HG02759 (cell line): Measurements from ENCODE around the gene FOXO3.
"Not testable (repeated sequence)": the region's sequence is repeated elsewhere in the genome, so short reads cannot be mapped to it uniquely, and the experiment has no call there.

Source experiments
- ATAC-seq: cut with Tn5 transposase; IDR thresholded peaks from one replicate; pipeline ENCODE4 v1.9.1; 2021; ENCODE audit warnings: mild to moderate bottlenecking, moderate library complexity; ENCODE audit not compliant: unreplicated experiment

The FOXO3 gene

DNA sequence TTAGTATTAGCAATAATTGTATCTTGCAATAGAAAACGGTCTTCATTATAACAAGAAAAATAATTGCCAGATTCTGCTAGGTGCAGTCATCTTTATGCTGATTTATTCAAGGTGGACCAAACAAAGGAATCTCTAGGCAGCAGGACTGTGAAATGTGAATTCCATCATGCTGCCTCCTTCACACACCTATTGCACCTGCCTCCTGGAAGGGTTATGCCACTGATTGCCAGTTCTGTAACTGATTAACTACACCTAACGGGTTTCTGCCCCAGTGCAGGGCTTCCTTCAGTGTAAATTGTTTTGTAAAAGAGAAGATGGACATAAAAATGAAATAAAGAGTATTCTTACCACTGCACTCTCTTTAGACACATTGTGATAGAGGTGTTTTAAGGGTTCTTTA, 96.1 kb downstream of the FOXO3 start:
- ATAC-seq: no peak

DNA sequence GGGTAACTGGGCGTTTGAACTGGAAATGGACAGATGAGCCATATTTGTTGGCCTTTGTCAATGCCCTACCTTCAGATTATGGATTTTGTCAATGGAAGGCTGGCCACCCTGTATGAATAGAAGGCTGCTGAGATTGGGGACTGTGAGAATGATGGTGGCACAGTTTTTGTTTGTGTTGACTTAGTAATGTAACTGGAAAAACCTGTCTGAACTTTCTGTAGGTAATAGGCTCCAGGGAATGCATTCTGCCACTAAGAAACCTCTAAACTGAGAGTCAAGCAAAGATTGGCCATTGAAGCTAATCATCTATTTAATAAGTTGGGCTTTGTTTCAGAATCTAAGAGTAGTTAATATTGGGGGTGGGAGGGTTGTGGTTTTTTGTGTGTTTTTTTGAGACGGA, 97.5 kb downstream of the FOXO3 start:
- ATAC-seq: no peak

DNA sequence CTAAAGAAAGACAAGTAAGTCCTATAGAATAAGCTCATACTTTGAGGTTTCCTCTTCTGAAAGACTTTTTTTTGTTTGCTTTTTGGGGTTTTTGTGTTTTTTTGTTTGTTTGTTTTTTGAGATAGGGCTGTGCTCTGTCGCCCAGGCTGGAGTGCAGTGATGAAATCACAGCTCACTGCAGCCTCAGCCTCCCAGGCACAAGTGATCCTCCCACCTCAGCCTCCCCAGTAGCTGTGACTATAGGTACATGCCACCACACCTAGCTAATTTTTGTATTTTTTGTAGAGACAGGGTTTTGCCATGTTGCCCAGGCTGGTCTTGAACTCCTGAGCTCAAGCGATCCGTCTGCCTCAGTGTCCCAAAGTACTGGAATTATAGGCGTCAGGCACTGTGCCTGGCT, 98.1 kb downstream of the FOXO3 start:
- ATAC-seq: not testable (repeated sequence)

DNA sequence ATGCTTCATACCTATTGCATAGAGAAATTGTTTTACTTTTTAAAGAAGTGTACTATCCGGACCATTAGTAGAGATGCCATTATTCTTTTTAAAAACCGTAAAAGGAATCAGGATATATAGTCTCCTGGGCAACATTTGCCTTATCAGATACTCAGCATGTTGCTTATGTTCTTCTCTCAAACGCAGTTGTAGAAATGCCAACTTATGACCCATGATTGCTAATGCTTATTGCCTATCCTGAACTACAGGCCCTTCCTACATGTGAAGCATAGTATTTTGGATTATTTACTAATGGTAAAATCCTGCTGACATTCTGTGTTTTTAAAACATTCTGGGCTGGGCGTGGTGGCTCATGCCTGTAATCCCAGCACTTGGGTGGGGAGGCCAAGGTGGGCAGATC, 99.5 kb downstream of the FOXO3 start:
- ATAC-seq: no peak

DNA sequence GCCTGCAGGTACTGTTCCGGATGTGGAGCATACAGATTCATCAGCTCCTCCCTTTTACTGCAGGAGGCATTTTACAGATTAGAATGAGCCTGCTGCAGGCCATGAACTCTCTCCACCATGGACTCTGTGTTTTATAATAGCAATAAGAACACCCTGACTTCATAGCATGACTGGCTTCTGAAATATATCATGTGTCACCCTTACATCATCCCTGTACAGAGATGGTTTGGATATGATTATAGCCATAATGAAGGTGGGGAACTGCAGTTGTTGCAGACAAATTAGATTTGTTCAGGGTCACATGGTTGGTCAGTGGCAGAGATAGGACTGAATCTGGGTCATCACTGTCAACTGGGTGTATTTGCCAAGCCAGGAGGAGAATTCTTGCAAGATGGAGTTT, 100.7 kb downstream of the FOXO3 start:
- ATAC-seq: no peak

DNA sequence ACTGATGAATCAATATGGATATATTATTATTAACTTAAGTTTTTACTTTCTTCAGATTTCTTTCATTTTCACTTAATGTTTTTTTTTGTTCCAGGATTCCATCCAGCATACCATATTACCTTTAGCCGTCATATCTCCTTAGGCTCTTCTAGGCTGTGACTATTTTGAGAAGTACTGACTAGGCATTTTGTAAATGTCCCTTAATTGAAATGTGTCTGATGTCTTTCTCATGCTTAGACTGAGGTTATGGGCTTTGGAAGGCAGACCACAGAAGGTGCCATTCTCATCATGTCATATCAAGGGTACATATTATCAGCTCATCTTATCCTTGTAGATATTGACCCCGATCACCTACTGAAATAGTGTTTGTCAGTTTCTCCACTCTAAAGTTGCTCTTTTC, 101.3 kb downstream of the FOXO3 start:
- no peak for ATAC-seq

DNA sequence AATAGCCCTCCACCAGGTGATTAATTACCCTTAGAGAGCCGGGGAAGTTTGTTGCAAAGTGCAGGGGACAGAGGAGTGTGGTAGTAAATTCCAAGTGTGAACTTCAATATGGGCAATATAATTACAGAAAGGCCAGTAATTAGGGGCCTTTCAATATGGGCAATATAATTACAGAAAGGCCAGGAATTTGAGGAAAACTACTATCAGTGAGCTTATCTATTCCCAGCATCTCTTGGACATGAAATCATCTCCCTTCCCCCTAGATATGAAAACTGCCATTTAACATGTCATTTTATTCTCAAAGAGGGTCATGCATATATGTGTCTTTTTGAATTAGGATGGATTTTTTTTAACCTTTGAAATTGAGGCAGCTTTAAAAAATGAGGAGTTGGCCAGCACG, 102.0 kb downstream of the FOXO3 start:
- no peak for ATAC-seq

DNA sequence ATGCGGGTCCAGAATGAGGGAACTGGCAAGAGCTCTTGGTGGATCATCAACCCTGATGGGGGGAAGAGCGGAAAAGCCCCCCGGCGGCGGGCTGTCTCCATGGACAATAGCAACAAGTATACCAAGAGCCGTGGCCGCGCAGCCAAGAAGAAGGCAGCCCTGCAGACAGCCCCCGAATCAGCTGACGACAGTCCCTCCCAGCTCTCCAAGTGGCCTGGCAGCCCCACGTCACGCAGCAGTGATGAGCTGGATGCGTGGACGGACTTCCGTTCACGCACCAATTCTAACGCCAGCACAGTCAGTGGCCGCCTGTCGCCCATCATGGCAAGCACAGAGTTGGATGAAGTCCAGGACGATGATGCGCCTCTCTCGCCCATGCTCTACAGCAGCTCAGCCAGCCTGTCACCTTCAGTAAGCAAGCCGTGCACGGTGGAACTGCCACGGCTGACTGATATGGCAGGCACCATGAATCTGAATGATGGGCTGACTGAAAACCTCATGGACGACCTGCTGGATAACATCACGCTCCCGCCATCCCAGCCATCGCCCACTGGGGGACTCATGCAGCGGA, 102.9 kb downstream of the FOXO3 start:
- ATAC-seq: not testable (repeated sequence)

DNA sequence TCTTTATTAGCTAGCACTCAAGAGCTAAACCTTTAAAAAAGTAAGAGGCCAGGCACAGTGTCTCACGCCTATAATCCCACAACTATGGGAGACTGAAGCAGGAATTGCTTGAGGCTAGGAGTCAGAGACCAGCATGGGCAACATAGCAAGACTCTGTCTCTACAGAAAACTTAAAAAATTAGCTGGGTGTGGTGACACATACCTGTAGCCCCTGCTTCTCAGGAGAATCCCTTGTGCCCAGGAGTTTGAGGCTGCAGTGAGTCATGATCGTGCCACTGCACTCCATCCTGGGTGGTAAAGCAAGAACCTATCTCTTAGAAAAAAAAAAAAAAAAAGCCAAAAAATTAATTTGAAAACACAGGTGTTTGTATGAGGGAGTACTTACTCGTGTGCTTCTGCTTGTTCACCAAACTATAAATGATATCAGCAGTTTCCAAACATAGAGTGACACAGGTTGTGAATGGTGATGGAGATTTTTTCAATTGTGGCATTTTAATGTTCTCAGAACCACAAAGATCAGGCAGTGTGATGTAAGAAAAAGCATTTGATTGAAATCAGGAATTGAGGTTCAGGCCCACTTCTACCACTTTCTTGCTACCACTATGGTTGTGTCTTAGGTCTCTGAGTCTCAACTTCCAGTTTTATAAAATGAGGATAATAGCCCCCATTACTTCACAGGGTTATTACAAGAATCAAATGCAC, 104.9 kb downstream of the FOXO3 start:
- no peak for ATAC-seq

DNA sequence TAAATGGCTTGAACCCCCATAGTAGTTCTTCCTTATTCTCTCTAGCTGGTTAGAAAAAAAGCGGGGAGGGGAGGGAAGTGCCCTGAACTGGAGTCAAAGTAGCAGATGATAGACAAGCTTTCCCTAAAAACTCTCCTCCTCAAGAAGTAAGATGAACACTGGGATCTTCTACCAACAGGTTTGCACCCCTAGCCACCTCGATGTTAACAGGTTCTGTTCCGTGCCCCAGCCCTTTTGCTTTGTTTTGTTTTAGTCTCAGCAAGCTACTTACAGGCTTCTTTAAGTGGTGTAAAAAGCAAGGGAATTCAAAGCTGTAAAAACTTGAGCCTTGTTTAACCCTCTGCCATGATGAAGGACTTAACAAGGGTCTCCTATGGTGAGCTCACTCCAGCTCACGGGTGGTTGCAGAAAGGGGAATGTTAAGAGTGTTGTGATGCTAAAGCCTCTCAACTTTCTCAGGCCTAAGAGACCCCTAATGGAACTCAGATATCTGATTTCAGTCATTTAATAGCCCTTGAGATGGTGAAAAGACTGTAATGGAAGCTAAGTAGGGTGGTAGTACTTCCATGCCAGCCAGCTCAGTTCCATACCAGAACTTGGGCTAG, 106.0 kb downstream of the FOXO3 start:
- ATAC-seq: no peak

DNA sequence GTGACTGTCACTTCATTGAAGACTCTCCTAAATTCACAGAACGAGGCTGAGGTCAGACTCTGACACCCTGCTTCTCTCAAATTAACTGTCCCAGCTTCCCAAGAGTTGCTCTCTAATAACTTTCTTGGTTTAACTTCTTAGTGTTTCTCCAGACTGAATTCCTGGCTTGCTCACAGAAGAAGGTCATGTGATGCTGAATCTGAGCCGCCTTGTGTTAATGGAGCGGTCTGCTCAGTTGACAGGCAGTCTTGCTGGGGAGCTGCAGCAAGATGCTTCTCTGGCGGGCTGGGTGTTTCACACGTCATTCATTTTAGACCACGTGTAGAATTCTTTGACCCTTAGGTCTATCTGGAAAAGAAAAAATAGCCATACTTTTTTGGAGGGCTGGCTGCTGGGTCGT, 107.3 kb downstream of the FOXO3 start:
- no peak for ATAC-seq

DNA sequence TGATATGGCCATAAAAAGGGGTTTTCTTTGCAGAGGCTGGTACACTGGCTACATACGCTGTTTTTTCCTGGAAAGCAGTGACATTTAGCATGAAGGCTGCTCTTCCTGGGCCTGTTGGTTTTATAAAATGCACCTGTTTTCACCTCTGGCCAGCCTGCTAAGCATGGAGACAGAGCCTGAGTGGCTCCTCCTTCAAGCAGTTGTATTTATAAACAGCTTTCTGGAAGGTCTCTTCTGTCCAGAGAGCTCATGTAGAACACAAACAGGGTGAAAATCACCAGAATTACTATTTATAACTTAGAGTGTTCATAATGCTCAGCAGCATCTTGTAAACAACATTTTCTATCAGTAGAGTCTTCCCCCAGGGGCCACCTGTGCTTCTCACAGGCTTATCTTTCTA, 109.0 kb downstream of the FOXO3 start:
- ATAC-seq: no peak

DNA sequence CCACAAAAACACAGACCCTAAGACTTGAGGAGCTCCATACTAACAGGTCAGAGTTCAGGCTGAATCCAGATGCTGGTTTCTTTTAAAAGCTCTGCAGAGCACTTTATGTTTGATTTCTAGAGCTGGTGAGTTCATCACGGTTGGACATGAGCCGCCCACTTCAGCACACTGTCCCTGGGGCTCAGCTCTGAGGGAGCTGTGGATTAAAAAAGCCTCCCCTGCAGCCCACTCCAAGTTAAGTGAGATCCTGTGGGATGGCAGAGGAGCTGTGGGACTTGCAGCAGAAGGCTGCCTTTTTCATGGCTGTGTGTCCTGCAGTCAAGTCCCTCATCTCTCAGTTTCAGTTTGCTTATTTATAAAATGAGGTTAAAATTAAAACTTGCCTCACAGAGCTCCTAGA, 110.5 kb downstream of the FOXO3 start:
- ATAC-seq: no peak

DNA sequence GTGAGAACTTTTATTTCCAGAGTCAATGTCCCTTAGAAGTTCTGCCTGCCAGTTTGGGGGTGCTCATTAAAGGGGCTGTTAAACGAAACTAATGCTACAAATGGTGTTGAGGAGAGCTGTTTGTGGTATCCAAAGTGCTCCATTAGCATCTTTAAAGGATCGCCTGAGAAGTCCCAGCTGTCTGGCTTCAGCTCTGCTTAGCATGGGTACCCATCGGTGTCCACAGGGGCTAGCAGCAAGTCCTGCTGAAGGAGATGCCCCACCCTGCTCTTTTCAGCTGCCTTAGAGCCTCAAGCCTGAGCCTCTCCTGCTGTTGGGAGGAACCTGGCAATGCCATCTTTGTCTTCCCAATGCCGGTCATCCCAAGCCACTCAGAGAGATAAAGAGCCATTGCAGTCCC, 111.1 kb downstream of the FOXO3 start:
- no peak for ATAC-seq

DNA sequence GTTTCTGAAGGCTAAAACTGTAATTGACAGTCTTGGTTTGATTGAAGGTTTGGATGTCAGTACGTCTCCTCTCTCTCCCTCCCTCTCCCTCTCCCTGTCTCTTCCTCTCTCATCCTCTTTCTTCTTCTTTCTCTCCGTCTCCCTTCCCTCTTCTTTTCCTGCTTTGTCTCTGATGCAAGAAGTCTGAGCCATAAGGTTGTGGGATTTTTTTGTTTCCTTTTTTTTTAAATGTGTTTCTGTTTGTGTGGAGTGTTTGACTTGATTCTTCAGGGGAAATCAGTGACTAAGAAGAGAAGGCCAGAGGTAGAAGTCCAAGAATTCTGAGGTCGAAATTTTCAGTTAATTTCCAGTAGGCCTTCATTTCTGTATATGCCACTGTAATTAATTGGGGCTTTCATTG, 111.9 kb downstream of the FOXO3 start:
- ATAC-seq: no peak

DNA sequence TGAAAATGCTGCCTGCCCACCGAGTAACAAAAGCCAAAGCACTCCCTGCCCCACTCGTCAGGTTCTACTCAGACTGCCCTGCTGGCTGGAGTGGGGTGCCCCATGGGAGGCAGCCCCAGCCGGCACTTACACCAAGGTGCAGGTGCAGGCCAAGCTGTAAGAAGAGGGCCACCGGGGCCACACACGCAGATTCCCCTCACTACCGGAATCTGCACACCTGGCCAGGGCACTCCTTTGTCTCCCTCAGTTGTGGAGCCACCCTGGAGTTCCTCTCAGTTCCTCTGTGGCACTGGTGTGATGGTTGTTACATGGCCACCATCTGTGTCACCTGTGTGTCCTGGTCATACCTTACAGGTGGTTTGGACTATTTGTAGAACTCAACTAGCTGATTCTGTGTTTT, 112.4 kb downstream of the FOXO3 start:
- ATAC-seq: no peak

DNA sequence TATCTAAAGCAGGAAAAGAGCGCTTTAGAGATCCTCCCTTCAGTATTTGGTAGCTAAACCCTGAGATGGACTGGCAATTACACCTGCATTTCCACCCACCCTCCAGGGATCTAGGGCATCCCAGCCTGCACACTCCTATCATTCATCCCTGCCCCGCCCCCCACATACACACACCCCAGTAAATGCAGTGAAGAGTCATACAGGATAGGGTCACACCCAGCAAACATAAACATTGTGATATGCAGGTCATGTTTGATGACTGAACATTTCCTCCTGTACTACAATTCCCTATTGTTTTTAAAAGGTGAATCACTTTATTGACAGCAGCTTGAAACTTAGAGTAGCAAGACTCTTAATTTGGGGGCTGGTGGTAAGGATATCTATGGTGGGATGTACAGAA, 112.9 kb downstream of the FOXO3 start:
- ATAC-seq: no peak

DNA sequence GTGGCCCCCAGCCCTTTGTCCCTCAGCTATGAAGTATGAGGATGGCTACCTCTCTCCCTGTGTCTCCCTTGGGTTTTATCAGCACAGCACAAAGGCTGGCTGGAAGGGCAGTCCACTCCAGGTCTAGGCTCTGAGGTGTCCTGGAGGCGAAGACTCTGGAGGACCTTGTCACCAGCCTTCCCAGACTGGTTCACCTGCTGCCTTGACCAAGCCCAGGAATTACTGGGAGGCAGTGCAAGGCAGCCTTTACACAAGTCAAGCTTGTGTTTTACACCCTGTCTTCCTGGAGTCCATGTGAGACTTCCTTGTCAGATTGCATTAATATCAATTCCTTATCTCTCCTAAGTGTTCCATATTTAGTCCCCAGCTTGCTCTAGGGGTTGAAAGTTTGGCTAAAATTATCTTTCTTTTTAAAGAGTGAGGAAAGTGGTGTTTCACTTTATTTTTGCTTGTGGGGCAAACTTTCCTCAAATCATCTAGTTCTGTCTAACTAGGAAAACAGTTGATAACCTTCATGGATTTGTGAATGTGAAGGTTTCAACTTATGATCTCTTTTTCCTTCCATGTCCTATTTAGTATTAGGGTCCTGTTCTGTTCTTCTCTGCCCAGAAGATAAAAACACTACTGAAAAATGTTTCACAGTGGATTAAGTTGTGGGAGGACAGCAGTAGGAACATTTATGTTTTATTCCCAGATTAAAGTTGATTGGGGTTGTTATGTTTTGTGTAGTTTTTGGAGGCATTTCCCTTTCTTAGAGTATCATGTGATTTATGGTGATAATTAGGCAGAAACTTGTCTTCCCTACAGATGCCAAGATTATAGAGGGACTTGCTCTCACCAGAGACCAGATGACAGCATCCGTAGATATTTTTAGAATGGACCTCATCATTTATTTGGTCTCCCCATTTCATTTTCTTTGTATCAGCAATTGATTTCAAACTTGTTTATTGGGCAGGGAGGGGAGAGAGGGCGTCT, 114.8 kb downstream of the FOXO3 start:
- ATAC-seq: no peak

DNA sequence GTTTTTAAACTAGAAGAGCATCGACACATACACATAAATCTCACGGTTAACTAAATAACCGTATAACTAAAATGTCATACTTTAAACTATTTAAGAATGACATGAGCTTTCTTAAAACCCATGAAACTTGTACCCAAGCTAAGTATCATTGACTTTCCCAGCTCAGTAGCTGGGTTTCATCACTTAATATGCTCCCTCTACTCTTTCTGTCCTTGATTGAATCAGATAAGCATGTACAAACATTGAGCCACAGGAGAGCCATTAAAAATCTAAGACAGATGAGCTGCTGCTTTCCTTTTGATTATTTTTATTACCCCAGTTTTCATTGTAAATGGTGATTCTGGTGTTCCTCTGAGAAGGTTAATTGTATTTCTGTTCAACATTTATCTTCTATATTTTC, 115.8 kb downstream of the FOXO3 start:
- no peak for ATAC-seq

DNA sequence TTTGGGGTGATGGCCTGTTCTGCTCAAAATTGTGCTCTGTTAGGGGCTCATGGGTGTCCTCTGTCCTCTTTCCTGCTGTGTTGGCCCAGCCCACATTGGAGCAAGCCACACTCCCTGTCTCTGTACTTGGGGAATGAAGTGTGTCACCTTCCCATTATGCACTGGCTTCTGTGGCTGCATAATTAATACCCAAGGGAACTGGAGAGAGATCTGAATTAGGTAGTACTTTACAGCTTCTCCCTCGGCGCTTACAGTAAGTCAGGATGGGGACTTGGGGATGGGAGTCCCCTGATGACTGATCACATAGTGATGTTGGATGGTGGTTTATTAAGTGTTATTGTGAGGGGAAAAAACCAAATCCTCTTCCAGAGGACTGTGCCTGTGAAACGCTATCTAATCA, 116.6 kb downstream of the FOXO3 start:
- no peak for ATAC-seq

DNA sequence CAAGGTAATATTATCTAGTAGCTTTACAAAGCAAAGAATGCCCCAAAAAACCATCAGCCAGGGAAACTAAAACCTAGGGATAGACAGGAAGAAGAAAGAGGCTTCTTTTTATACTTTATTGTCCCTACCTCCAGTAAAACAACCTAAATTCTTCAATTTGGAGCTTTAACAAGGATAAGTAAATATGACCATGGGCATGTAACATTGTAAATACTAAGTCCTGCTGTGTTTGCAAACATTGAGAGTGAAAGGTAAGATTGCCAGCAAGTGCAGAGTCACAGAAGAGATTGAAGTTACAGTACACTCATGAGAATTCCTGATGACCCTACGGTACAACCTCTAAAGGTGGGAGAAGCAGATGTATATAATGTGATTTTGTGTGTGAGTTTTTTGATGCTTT, 117.2 kb downstream of the FOXO3 start:
- no peak for ATAC-seq

DNA sequence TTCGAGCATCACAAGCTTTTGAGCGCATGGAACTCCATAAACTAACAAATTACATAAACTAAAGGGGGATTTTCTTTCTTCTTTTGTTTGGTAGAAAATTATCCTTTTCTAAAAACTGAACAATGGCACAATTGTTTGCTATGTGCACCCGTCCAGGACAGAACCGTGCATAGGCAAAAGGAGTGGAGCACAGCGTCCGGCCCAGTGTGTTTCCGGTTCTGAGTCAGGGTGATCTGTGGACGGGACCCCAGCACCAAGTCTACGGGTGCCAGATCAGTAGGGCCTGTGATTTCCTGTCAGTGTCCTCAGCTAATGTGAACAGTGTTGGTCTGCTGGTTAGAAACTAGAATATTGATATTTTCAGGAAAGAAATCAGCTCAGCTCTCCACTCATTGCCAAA, 119.6 kb downstream of the FOXO3 start:
- not testable (repeated sequence) for ATAC-seq
